ENCODE results near the gene ADGRD1. TPM values are rescaled to one million over a fixed set of nuclear protein-coding genes. Genes with fewer than 3 reads are reported as not detected.

Gene ADGRD1
- total and polyA plus RNA-seq, 2 of the 8 experiments (the other 6 are each of a cell fraction or from before 2014, with no cell fraction given): 0.36 to 0.48 TPM

- no peak overlapping the region for H4K91ac ChIP-seq (replicated peaks; ENCODE audit: insufficient read length, low read length)
- no peak overlapping the region for H3K27ac ChIP-seq (ENCODE audit: low read depth, low read length)
- H3K9ac ChIP-seq (replicated peaks in 1 of 4; ENCODE audit: extremely low read depth in 1 of 4, low read depth in 3 of 4, low read length in 3 of 4): no peak overlapping the region
- FAIRE-seq: no peak
- WGBS, 2 experiments (ENCODE audit: extremely low coverage in 1 of 2, insufficient coverage in 1 of 2, insufficient read length in 1 of 2, insufficient replicate concordance in 2 of 2, low coverage in 1 of 2, low lambda C conversion rate in 2 of 2, missing lambda C conversion rate in 1 of 2): 93% methylated on average over 21 of the region's 23 CpGs; no CpG with 5 or more reads in 1 of the 2 experiments
- no peak overlapping the region for H2BK15ac ChIP-seq (ENCODE audit: low read length)
- no peaks in the 10 kb centered on the region for H3K4me1 ChIP-seq (replicated peaks in 1 of 4; ENCODE audit: control insufficient read depth in 3 of 4, insufficient read depth in 4 of 4, low read length in 3 of 4)
- CTCF ChIA-PET (ENCODE audit: partially characterized antibody): no interaction called here
- no peak overlapping the region for H3K4me2 ChIP-seq (ENCODE audit: insufficient read depth in 1 of 2, low read depth in 2 of 2, low read length in 2 of 2)
- H3K79me1 ChIP-seq (ENCODE audit: low read depth, low read length): no peaks in the 10 kb centered on the region
- H2AFZ ChIP-seq (ENCODE audit: low read length): no peak overlapping the region
- no peak overlapping the region for H2BK12ac ChIP-seq (ENCODE audit: low read depth, low read length)
- no peaks in the 10 kb centered on the region for H3K36me3 ChIP-seq (ENCODE audit: control insufficient read depth in 2 of 4, insufficient read depth in 4 of 4, low read length in 3 of 4)
- no peak overlapping the region; the same call in 1 of the 2 replicates for H4K8ac ChIP-seq (ENCODE audit: extremely low read depth, insufficient read depth, low read length)
- DNase-seq (ENCODE audit: low read depth in 1 of 2, low spot score in 2 of 2): no peak
- no peak overlapping the region for H2BK20ac ChIP-seq (ENCODE audit: low read length)
- H3K14ac ChIP-seq (ENCODE audit: insufficient read length): no peak overlapping the region
- H3K18ac ChIP-seq (ENCODE audit: extremely low read depth, low read length): no peak overlapping the region
- no peak overlapping the region for H4K5ac ChIP-seq (ENCODE audit: insufficient read length, low read depth, low read length)
- H3K79me2 ChIP-seq (ENCODE audit: control insufficient read depth in 1 of 2, insufficient read depth in 2 of 2, low read length in 2 of 2): no peaks in the 10 kb centered on the region
- no peak overlapping the region for H2BK5ac ChIP-seq (ENCODE audit: low read depth, low read length)
- no peak overlapping the region for H3K4ac ChIP-seq (replicated peaks; ENCODE audit: insufficient read length, low read depth, low read length)
- no peaks in the 10 kb centered on the region for H3K23me2 ChIP-seq (ENCODE audit: low read depth, low read length)
- no peak overlapping the region for H3K23ac ChIP-seq (ENCODE audit: insufficient read length)
- no peaks in the 10 kb centered on the region for H4K20me1 ChIP-seq (replicated peaks in 1 of 2; ENCODE audit: control insufficient read depth in 1 of 2, insufficient read depth in 2 of 2, low read length in 2 of 2)
- POLR2A ChIA-PET (ENCODE audit: partially characterized antibody): interaction anchor here (1.2 kb wide), 1 partner anchor 17 kb away, joined by 3 read pairs; no protein-coding TSS in a partner anchor
- H2BK120ac ChIP-seq (replicated peaks; ENCODE audit: low read depth, low read length): no peak overlapping the region
- TF ChIP-seq CEBPB (IDR thresholded peaks at IDR 0.05; ENCODE audit: low read depth, low read length): no peak
- TF ChIP-seq ASH2L (IDR thresholded peaks at IDR 0.05; ENCODE audit: low read length): no peak
- TF ChIP-seq SIX5 (IDR thresholded peaks at IDR 0.05; ENCODE audit: low read depth, low read length): no peak
- no peak for TF ChIP-seq HDAC6 (IDR thresholded peaks at IDR 0.05; ENCODE audit: low read depth, low read length)
- no peak for TF ChIP-seq HDAC2 (IDR thresholded peaks at IDR 0.05; ENCODE audit: borderline replicate concordance in 1 of 2, low read depth in 2 of 2, low read length in 2 of 2)
- no peak for TF ChIP-seq GTF2F1 (IDR thresholded peaks at IDR 0.05; ENCODE audit: borderline replicate concordance, low read depth, low read length)
- no peaks in the 10 kb centered on the region for H3K27me3 ChIP-seq (replicated peaks in 1 of 4; ENCODE audit: control insufficient read depth in 3 of 4, extremely low read depth in 1 of 4, insufficient read depth in 3 of 4, low read length in 3 of 4)
- no peak overlapping the region for H3K4me3 ChIP-seq (ENCODE audit: extremely low read depth in 1 of 4, insufficient read depth in 2 of 4, low read depth in 3 of 4, low read length in 4 of 4)
- no peaks in the 10 kb centered on the region for H3K9me3 ChIP-seq (ENCODE audit: insufficient read depth in 2 of 2, low read depth in 1 of 2, low read length in 1 of 2)
- no peak overlapping the region for H2AK5ac ChIP-seq (ENCODE audit: low read depth, low read length)
- H3K56ac ChIP-seq (replicated peaks; ENCODE audit: insufficient read length, low read depth, low read length): no peak overlapping the region
Measured at GRCh38 chr12:131025939-131026702, 72.4 kb downstream of the ADGRD1 start.

Data from H1 (cell line).